Kidney (tissue), 14 donors: ENCODE measurements around the gene PTPRM. TPM values are rescaled to one million over a fixed set of nuclear protein-coding genes. Genes with fewer than 3 reads are reported as not detected.

Source experiments
- DNase-seq, 5 donors: peaks; one replicate each; pipeline ENCODE4 v3.0.0-alpha.2; 2013 to 2020
- FAIRE-seq: peaks from 2 replicates; lab custom pipeline; 2012; peaks lifted over from hg19 to GRCh38; lab: Jason Lieb, UNC
- H3K27ac ChIP-seq, 2 donors: one replicate each; pipeline ENCODE4 v1.7.0; 2013; ENCODE audit warnings: low read depth in 2 of 2, low read length in 2 of 2, inconsistent platforms in 1 of 2
- H3K27me3 ChIP-seq: one replicate; pipeline ENCODE4 v1.7.1; 2013; ENCODE audit warnings: low read length, inconsistent platforms; ENCODE audit not compliant: control insufficient read depth, insufficient read depth
- H3K36me3 ChIP-seq, 3 donors: one replicate each; pipeline versions ENCODE4 v1.7.0 to v1.7.1; 2013; ENCODE audit warnings: low read length in 3 of 3, control low read depth in 1 of 3, inconsistent platforms in 1 of 3; ENCODE audit not compliant: insufficient read depth in 3 of 3, control insufficient read depth in 2 of 3
- H3K4me1 ChIP-seq, 3 donors: one replicate each; pipeline versions ENCODE4 v1.7.0 to v1.7.1; 2013; ENCODE audit warnings: low read length in 3 of 3, inconsistent platforms in 1 of 3, low read depth in 1 of 3; ENCODE audit not compliant: control insufficient read depth in 2 of 3, insufficient read depth in 2 of 3
- H3K4me3 ChIP-seq, 3 donors: one replicate each; pipeline versions ENCODE4 v1.7.0 to v1.8.1; 2013; ENCODE audit warnings: low read length in 3 of 3, control low read depth in 1 of 3, inconsistent platforms in 1 of 3
- H3K9ac ChIP-seq, 3 donors: one replicate each; pipeline versions ENCODE4 v1.7.0 to v1.7.1; 2013; ENCODE audit warnings: low read length in 3 of 3, control low read depth in 1 of 3, inconsistent platforms in 1 of 3
- H3K9me3 ChIP-seq, 3 donors: one replicate each; pipeline versions ENCODE4 v1.7.0 to v1.7.1; 2013; ENCODE audit warnings: low read length in 3 of 3, control low read depth in 1 of 3, inconsistent platforms in 1 of 3; ENCODE audit not compliant: control insufficient read depth in 2 of 3, insufficient read depth in 1 of 3
- intact Hi-C: fragments of 100-400 bp; cut with DNase I; formaldehyde crosslinking; loops from one replicate; pipeline ENCODE4 v1.11.1; 2022
- polyA plus RNA-seq: library from polyadenylated mRNA; stranded (reverse); fragments of 350-450 nt; fragmentation: Illumina TruSeq; extraction: RNeasy Lipid Tissue Mini Kit (QIAGEN cat#74804); gene quantifications from one replicate; pipeline ENCODE4 v1.2.3, GENCODE V29; 2014; ENCODE audit warnings: low read depth, low replicate concordance; ENCODE audit not compliant: insufficient read depth
- total RNA-seq: library from RNA; stranded (reverse); fragmentation: NEBNext Ultra II Directional; extraction: Animal tissue kit (Norgen Biotek cat#: 25700); gene quantifications from one replicate; pipeline ENCODE4 v1.2.1, GENCODE V29; 2021
- TF ChIP-seq, protein P1 (sequence below): IDR thresholded peaks from 3 replicates; pipeline ENCODE4 v1.5.1; 2012; ENCODE audit warnings: mild to moderate bottlenecking, moderate library complexity, borderline replicate concordance; ENCODE audit not compliant: insufficient read depth; ENCODE audit errors: extremely low read depth
- donor health status: control.
- donor health status: control.
- donor health status: control.
- donor health status: control.
- donor health status: control.
- donor health status: DM: yes; HTN: yes; CAD: no.
- donor health status: Normal renal cell carcinoma (clear cell type).

PTPRM gene
- total and polyA plus RNA-seq, 2 donors from 2014 or later, result 52.4 to 98.9 TPM

DNA sequence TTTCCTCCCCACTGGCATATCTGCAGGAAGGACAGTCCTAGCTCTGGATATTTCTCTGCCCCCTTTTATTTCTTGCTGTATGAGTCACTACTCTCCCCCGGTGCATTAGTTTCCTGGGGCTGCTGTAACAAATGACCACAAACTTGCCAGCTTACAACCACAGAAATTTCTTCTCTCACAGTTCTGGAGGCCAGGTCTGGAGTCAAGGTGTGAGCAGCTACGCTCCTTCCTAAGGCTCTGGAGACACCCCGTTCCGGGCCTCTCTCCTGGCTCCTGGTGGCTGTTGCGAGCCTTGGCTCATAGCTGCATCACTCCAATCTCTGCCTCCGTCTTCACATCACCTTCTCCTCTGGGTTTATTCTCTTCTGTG lies 34.1 kb downstream of the PTPRM start:
- intact Hi-C loops, result no loop called here
- Histone ChIP-seq H3K9me3 (no peaks in the 10 kb centered on the region), H3K27me3 (no peaks in the 10 kb centered on the region), H3K4me1 (peaks cover 0 to 24% (median 12%) of the 10 kb centered on the region in 3 donors), H3K36me3 (no peaks in the 10 kb centered on the region), H3K4me3 (no peak overlapping the region), H3K9ac (no peak overlapping the region), H3K27ac (no peak overlapping the region)
- DNase-seq (no peak), FAIRE-seq (no peak)
- TF ChIP-seq, protein P1, sequence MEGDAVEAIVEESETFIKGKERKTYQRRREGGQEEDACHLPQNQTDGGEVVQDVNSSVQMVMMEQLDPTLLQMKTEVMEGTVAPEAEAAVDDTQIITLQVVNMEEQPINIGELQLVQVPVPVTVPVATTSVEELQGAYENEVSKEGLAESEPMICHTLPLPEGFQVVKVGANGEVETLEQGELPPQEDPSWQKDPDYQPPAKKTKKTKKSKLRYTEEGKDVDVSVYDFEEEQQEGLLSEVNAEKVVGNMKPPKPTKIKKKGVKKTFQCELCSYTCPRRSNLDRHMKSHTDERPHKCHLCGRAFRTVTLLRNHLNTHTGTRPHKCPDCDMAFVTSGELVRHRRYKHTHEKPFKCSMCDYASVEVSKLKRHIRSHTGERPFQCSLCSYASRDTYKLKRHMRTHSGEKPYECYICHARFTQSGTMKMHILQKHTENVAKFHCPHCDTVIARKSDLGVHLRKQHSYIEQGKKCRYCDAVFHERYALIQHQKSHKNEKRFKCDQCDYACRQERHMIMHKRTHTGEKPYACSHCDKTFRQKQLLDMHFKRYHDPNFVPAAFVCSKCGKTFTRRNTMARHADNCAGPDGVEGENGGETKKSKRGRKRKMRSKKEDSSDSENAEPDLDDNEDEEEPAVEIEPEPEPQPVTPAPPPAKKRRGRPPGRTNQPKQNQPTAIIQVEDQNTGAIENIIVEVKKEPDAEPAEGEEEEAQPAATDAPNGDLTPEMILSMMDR, result no peak

DNA sequence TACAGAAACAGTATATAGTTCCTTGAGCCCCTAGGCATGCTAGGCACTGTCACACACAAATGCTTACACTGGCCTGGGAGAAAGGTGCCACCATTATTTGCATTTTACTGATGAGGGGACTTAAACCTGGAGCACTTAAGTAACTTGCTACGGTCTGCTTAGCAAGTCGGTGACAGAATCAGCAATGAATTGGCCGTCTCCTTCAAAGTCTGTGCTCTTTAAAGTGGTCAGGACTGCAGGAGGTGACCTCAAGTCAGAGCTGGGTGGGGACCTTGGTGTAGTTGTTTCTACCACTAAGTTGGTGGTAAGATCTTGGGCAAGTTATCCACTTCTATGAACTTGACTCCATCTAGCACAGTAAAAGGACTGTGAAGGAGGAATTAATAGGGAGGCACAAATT lies 34.8 kb downstream of the PTPRM start:
- no peak for DNase-seq
- no peak for FAIRE-seq
- no peaks in the 10 kb centered on the region for H3K9me3 ChIP-seq

DNA sequence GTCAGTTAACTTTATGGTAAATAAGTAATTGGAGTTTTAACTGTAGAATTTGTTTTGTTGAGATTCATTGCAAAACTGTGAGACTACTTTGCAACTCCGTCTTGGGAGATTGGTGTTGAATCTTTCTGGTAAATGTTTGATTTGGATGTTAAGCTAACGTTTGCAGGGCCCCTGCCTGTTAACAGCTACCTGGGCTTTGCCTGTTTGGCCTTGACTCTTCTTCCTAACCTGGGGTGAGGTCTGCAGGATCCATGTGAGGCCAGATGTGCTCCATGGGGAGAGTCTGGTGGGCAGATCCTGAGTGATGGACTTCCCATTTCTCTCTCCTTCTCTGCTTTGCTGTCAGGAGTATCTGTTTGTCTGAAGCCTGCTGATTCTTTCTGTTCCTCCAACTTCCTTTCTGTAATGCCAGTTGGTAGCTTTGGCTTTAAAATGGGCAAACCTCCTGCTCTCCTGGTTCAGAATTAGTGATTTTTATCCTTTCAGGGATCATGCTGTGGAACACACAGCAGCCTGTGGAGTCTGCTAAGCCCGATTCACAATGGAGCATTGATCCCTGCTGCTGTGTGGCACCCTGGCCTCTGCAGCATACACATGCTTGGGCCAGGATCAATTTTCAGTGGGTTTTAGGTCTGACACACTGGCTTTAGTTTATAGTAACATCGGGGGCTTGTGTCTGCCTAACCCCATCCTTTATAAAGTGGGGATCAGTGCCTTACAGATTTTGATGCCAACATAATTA lies 36.3 kb downstream of the PTPRM start:
- Histone ChIP-seq H3K27me3 (no peaks in the 10 kb centered on the region), H3K36me3 (no peaks in the 10 kb centered on the region), H3K4me1 (peaks cover 0 to 34% (median 12%) of the 10 kb centered on the region in 3 donors), H3K4me3 (no peak overlapping the region), H3K9ac (no peak overlapping the region), H3K27ac (no peak overlapping the region), H3K9me3 (no peaks in the 10 kb centered on the region)
- DNase-seq (no peak), FAIRE-seq (no peak)
- intact Hi-C loops, result no loop called here
- TF ChIP-seq, protein P1, result no peak

More for the DNA sequence above, 34.8 kb downstream of the PTPRM start:
- Histone ChIP-seq H3K4me1 (peaks cover 0 to 28% (median 12%) of the 10 kb centered on the region in 3 donors), H3K4me3 (no peak overlapping the region), H3K27ac (no peak overlapping the region), H3K9ac (no peak overlapping the region), H3K36me3 (no peaks in the 10 kb centered on the region), H3K27me3 (no peaks in the 10 kb centered on the region)
- intact Hi-C loops, result no loop called here
- TF ChIP-seq, protein P1, result no peak
